ENCODE results near the gene TDRD12. TPM values are rescaled to one million over a fixed set of nuclear protein-coding genes. Genes with fewer than 3 reads are reported as not detected.
"Not testable (repeated sequence)": the region's sequence is repeated elsewhere in the genome, so short reads cannot be mapped to it uniquely, and the experiment has no call there.

The TDRD12 gene
- total RNA-seq, 4 donors from 2014 or later: 0.39 to 2.4 (median 0.89) TPM; not detected in 1

GRCh38 chr19:32688311-32688710 lies 31.3 kb upstream of the TDRD12 start:
- peaks cover 25 to 26% of the 10 kb centered on the region in 2 donors for H3K4me1 ChIP-seq
- intact Hi-C loops (cut with DNase I): no loop called here
- H3K27me3 ChIP-seq: no peaks in the 10 kb centered on the region
- no peaks in the 10 kb centered on the region for H3K36me3 ChIP-seq
- H3K4me3 ChIP-seq (replicated peaks in 1 of 3): no peak overlapping the region
- WGBS, 2 donors: 86% methylated on average over 1 of the region's 1 CpG
- H3K9me3 ChIP-seq: no peaks in the 10 kb centered on the region
- no peak for DNase-seq
- no peak overlapping the region for H3K27ac ChIP-seq
- TF ChIP-seq POLR2A (IDR thresholded peaks at IDR 0.05) (no peak), CTCF (IDR thresholded peaks at IDR 0.05) (no peak)

DNA sequence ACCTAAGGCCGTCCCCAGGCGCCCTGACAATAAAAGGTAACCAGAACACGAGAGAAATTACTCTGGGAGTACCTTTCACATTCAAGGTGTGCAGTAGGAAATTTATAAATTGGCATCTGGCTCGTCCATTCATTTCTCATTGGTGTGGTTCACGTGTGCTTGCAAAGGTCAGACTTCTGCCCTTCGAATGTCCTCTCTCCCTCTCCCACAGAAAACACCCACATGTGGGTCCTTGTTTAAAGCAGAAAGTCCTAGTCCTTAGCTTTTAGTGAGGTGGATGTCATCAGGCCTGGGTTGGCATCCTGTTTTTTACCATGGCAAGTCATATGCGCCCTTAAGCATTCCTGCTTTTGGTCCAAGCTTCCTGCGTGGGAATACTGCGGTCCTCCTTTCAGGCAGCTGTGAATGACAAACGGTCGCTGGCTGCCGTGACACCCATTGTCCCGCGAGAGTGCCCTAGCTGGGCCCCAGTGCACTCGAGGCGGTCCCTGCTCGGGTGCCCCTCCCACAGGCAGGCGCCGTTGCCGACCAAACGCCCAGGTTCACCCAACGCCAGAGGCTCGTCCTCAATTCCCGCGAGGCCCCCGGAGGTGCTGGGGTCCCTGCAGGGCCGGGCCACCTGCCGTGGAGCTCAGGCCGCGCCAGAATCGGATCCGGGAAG lies 28.1 kb upstream of the TDRD12 start, which contains the start of gene NUDT19:
TSS of gene NUDT19 (plus strand) at position 531 of the 661 bp plus-strand sequence. CDS start 140 bp downstream, outside the sequence.
- H3K36me3 ChIP-seq: no peaks in the 10 kb centered on the region
- intact Hi-C loops (cut with DNase I): no loop called here
- H3K4me1 ChIP-seq: peaks cover 42 to 49% of the 10 kb centered on the region in 2 donors
- peak within 1 kb of the TSS; percentile 45 to 69 (median 63) for H3K4me3 ChIP-seq (replicated peaks in 1 of 3)
- peak; percentile 94 for DNase-seq
- TF ChIP-seq POLR2A (IDR thresholded peaks at IDR 0.05): peak in 1 of 2 donors; percentile 87
- TF ChIP-seq CTCF (IDR thresholded peaks at IDR 0.05): no peak
- no peaks in the 10 kb centered on the region for H3K27me3 ChIP-seq
- 17 to 31% methylated on average over 7 to 12 of the region's 32 CpGs for WGBS, 2 donors
- peak within 1 kb of the TSS; percentile 52 to 60 (median 58) for H3K27ac ChIP-seq
- no peaks in the 10 kb centered on the region for H3K9me3 ChIP-seq

DNA sequence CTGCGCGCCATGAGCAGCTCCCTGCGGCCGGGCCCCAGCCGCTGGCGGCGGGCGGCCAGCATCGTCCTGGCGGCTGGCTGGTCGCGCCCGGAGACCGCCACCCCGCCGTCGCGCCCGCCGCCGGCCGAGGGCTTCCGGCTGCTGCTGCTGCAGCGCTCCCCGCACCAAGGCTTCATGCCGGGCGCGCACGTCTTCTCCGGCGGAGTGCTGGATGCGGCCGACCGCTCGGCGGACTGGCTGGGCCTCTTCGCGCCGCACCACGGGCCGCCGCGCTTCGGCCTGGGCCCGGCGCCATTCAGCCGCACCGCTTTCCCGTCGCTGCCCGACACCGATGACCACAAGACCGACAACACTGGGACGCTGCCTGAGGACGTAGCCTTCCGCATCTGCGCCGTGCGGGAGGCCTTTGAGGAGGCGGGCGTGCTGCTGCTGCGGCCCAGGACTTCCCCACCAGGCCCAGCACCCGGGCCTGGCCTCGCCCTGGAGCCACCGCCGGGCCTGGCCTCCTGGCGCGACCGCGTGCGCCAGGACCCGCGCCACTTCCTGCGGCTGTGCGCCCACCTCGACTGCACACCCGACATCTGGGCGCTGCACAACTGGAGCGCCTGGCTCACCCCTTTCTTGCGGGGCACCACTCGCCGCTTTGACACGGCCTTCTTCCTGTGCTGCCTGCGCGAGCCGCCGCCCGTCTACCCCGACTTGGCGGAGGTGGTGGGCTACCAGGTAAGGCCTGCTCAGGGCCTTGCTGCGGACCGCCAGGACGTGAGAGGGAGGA lies 27.4 kb upstream of the TDRD12 start:
- peak; percentile 69 for DNase-seq
- intact Hi-C loops (cut with DNase I): no loop called here
- Histone ChIP-seq H3K4me3 (replicated peaks in 1 of 3) (peak overlapping the region; percentile 45 to 69 (median 63)), H3K4me1 (peaks cover 42 to 49% of the 10 kb centered on the region in 2 donors), H3K27me3 (no peaks in the 10 kb centered on the region), H3K36me3 (no peaks in the 10 kb centered on the region), H3K27ac (peak overlapping the region; percentile 52 to 60 (median 58)), H3K9me3 (no peaks in the 10 kb centered on the region)
- TF ChIP-seq CTCF (IDR thresholded peaks at IDR 0.05): no peak
- TF ChIP-seq POLR2A (IDR thresholded peaks at IDR 0.05): no peak
- 0 to 4% methylated on average over 5 to 41 of the region's 93 CpGs for WGBS, 2 donors

DNA sequence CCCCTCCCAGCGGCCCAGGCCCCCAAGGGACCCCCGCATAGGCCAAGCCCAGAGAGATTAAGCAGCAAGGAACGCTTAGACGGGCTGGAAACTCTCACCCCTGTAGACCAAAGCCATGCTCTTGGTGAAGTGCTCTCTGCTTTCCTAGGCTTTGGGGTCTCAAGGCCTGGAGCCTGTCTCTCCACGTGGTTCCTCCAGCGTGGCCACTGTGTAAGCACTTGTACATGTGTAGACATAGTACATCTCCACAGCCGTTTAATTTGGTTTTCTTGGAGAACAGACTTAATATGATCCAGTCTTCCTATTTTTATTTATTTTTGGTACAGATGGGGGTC lies 26.9 kb upstream of the TDRD12 start:
- WGBS, 2 donors: 51 to 61% methylated on average over 3 to 6 of the region's 7 CpGs
- no peak for TF ChIP-seq CTCF (IDR thresholded peaks at IDR 0.05)
- TF ChIP-seq POLR2A (IDR thresholded peaks at IDR 0.05): no peak
- Histone ChIP-seq H3K27ac (peak overlapping the region in 1 of 3 donors; percentile 52), H3K27me3 (no peaks in the 10 kb centered on the region), H3K9me3 (no peaks in the 10 kb centered on the region), H3K36me3 (no peaks in the 10 kb centered on the region), H3K4me3 (replicated peaks in 1 of 3) (peak overlapping the region; percentile 45 to 69 (median 63)), H3K4me1 (peaks cover 42 to 49% of the 10 kb centered on the region in 2 donors)
- intact Hi-C loops (cut with DNase I): no loop called here
- no peak for DNase-seq

DNA sequence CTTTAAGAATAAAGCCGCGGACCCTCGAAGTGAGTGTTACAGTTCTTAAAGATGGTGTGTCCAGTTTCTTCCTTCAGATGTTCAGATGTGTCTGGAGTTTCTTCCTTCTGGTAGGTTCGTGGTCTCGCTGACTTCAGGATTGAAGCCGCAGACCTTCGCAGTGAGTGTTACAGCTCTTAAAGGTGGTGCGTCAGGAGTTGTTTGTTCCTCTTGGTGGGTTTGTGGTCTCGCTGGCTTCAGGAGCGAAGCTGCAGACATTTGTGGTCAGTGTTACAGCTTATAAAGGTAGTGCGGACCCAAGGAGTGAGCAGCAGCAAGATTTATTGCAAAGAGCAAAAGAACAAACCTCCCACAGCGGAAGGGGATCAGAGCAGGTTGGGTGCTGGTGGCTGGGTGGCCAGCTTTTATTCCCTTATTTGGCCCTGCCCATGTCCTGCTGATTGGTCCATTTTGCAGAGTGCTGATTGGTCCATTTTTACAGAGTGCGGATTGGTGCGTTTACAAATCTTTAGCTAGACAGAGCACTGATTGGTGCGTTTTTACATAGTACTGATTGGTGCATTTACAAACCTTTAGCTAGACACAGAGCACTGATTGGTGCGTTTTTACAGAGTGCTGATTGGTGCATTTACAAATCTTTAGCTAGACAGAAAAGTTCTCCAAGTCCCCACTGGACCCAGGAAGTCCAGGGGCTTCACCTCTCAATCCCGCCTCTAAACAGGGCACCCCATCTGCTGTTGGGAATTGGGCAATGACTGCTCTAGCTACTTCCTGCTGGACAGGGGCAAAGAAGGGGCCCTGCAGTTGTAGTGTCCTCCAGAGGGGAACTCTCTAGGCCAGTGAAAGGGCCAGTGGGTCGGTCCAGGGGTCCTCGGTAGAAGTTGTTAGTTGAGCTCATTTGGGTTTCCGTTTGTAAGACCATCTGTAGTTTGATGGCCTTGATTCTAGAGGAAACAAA lies 26.1 kb upstream of the TDRD12 start:
- intact Hi-C loops (cut with DNase I); DNase-seq; H3K27ac ChIP-seq; H3K27me3 ChIP-seq; H3K9me3 ChIP-seq; H3K36me3 ChIP-seq: not testable (repeated sequence)
- H3K4me1 ChIP-seq: peaks cover 42 to 49% of the 10 kb centered on the region in 2 donors
- WGBS, 2 donors: 87 to 93% methylated on average over 20 of the region's 20 CpGs
- peak overlapping the region in 1 of 3 donors; percentile 69 for H3K4me3 ChIP-seq (replicated peaks in 1 of 3)

- not testable (repeated sequence) for DNase-seq; H3K4me3 ChIP-seq (replicated peaks in 1 of 3)
- WGBS, 2 donors: 37 to 38% methylated on average over 2 of the region's 2 CpGs
These were observed 25.3 kb upstream of the TDRD12 start for GRCh38 chr19:32694316-32694715.

DNA sequence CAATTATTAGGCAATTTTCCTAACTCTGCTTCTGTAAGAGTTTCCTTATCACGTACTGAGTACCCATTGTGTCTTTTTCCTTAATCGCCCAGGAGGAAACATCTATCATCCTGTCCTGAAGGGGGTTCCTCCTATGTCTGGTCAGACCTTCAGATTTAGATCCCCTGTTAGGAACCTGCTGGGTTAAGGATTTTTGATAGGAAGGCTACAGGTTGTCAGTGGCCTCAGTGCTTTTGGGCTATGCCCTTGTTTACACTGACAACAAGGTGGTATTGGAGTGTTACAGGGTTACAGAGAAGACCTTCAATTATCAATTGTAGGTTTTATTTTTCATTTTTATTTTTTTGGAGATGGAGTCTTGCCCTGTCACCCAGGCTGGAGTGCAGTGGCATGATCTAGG lies 24.7 kb upstream of the TDRD12 start:
- intact Hi-C loops (cut with DNase I); H3K27me3 ChIP-seq; H3K4me3 ChIP-seq (replicated peaks in 1 of 3); DNase-seq; H3K36me3 ChIP-seq; H3K27ac ChIP-seq; H3K9me3 ChIP-seq: not testable (repeated sequence)
- 38% methylated on average over 2 of the region's 2 CpGs for WGBS, 2 donors
- H3K4me1 ChIP-seq: peaks cover 42 to 48% of the 10 kb centered on the region in 2 donors

More at GRCh38 chr19:32694316-32694715, 25.3 kb upstream of the TDRD12 start:
- intact Hi-C loops (cut with DNase I); H3K9me3 ChIP-seq; H3K36me3 ChIP-seq; H3K27me3 ChIP-seq; H3K27ac ChIP-seq: not testable (repeated sequence)
- peaks cover 42 to 49% of the 10 kb centered on the region in 2 donors for H3K4me1 ChIP-seq

All from thyroid gland (tissue), 4 donors.